Measurements from ENCODE around the gene NUP42.

Gene NUP42

DNA sequence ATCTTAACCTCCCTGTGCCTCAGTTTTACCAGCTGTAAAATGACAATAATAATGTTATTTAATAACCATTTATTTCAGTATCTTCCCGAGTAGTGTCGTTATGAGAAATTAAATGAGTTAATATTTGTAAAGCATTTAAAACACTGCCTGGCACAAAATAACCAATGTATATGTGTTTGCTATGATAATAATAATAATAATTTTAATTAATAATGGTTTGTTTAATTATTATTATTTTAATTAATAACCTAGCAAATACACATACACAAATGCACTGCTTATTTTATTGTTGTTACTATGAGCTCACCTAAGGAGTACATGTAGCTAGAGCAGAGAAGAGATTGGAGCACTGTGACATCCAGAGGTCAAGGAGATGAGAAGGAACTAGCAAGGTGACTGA, 46.6 kb downstream of the NUP42 start:
- H3K36me3 ChIP-seq (ENCODE audit: control insufficient read depth in 2 of 2, insufficient read depth in 2 of 2, low read length in 2 of 2) = no peaks in the 10 kb centered on the region
- no peaks in the 10 kb centered on the region for H3K27me3 ChIP-seq (ENCODE audit: control insufficient read depth in 2 of 2, insufficient read depth in 2 of 2, low read length in 2 of 2)
- no peak overlapping the region for H3K9ac ChIP-seq (ENCODE audit: low read depth in 1 of 2, low read length in 2 of 2)
- no peaks in the 10 kb centered on the region for H3K4me1 ChIP-seq (ENCODE audit: control insufficient read depth in 2 of 2, insufficient read depth in 2 of 2, low read length in 2 of 2)
- no peak overlapping the region for H3K27ac ChIP-seq (ENCODE audit: low read depth in 2 of 2, low read length in 2 of 2)
- H3K4me3 ChIP-seq (ENCODE audit: low read length in 2 of 2) = no peak overlapping the region
- H3K9me3 ChIP-seq (ENCODE audit: control insufficient read depth in 2 of 2, low read length in 2 of 2) = no peaks in the 10 kb centered on the region

GRCh38 chr7:23230641-23231101, 48.8 kb downstream of the NUP42 start:
- Histone ChIP-seq H3K36me3 (ENCODE audit: control insufficient read depth in 2 of 2, insufficient read depth in 2 of 2, low read length in 2 of 2) (no peaks in the 10 kb centered on the region), H3K27ac (ENCODE audit: low read depth in 2 of 2, low read length in 2 of 2) (no peak overlapping the region), H3K4me1 (ENCODE audit: control insufficient read depth in 2 of 2, insufficient read depth in 2 of 2, low read length in 2 of 2) (no peaks in the 10 kb centered on the region), H3K4me3 (ENCODE audit: low read length in 2 of 2) (no peak overlapping the region), H3K27me3 (ENCODE audit: control insufficient read depth in 2 of 2, insufficient read depth in 2 of 2, low read length in 2 of 2) (no peaks in the 10 kb centered on the region), H3K9me3 (ENCODE audit: control insufficient read depth in 2 of 2, low read length in 2 of 2) (no peaks in the 10 kb centered on the region), H3K9ac (ENCODE audit: low read depth in 1 of 2, low read length in 2 of 2) (no peak overlapping the region)

DNA sequence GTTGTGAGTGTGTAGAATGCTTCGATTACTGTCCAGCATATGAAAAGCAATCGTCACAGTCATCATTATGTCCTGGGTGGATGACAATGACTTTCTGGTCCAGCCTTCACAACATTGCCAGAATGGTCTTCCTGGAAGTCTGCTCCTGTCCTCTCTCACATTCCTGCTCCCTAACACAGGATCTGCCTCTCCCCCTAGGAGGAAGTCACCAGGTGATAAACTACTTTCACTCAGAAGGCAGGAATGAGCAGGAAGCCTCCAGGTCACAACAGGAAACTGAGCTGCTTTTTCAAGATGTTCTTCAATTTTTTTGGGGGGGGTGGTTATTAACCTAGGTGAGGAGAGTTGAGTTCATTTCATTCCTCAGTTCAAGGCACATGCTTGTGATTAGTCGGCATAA, 51.1 kb downstream of the NUP42 start:
- no peaks in the 10 kb centered on the region for H3K27me3 ChIP-seq (ENCODE audit: control insufficient read depth in 2 of 2, insufficient read depth in 2 of 2, low read length in 2 of 2)
- H3K36me3 ChIP-seq (ENCODE audit: control insufficient read depth in 2 of 2, insufficient read depth in 2 of 2, low read length in 2 of 2) = no peaks in the 10 kb centered on the region
- no peak overlapping the region for H3K4me3 ChIP-seq (ENCODE audit: low read length in 2 of 2)
- no peaks in the 10 kb centered on the region for H3K9me3 ChIP-seq (ENCODE audit: control insufficient read depth in 2 of 2, low read length in 2 of 2)
- H3K27ac ChIP-seq (ENCODE audit: low read depth in 2 of 2, low read length in 2 of 2) = no peak overlapping the region
- H3K9ac ChIP-seq (ENCODE audit: low read depth in 1 of 2, low read length in 2 of 2) = no peak overlapping the region
- no peaks in the 10 kb centered on the region for H3K4me1 ChIP-seq (ENCODE audit: control insufficient read depth in 2 of 2, insufficient read depth in 2 of 2, low read length in 2 of 2)

- H3K9ac ChIP-seq (ENCODE audit: low read depth in 1 of 2, low read length in 2 of 2) = no peak overlapping the region
These were observed 52.9 kb downstream of the NUP42 start for GRCh38 chr7:23234569-23235296.

GRCh38 chr7:23235813-23236221, 54.0 kb downstream of the NUP42 start:
- Histone ChIP-seq H3K27me3 (ENCODE audit: control insufficient read depth in 2 of 2, insufficient read depth in 2 of 2, low read length in 2 of 2) (no peaks in the 10 kb centered on the region), H3K9me3 (ENCODE audit: control insufficient read depth in 2 of 2, low read length in 2 of 2) (no peaks in the 10 kb centered on the region), H3K4me3 (ENCODE audit: low read length in 2 of 2) (no peak overlapping the region), H3K9ac (ENCODE audit: low read depth in 1 of 2, low read length in 2 of 2) (no peak overlapping the region), H3K27ac (ENCODE audit: low read depth in 2 of 2, low read length in 2 of 2) (no peak overlapping the region), H3K36me3 (ENCODE audit: control insufficient read depth in 2 of 2, insufficient read depth in 2 of 2, low read length in 2 of 2) (no peaks in the 10 kb centered on the region), H3K4me1 (ENCODE audit: control insufficient read depth in 2 of 2, insufficient read depth in 2 of 2, low read length in 2 of 2) (no peaks in the 10 kb centered on the region)

More at GRCh38 chr7:23234569-23235296, 52.9 kb downstream of the NUP42 start:
- H3K36me3 ChIP-seq (ENCODE audit: control insufficient read depth in 2 of 2, insufficient read depth in 2 of 2, low read length in 2 of 2) = no peaks in the 10 kb centered on the region
- H3K27me3 ChIP-seq (ENCODE audit: control insufficient read depth in 2 of 2, insufficient read depth in 2 of 2, low read length in 2 of 2) = no peaks in the 10 kb centered on the region
- no peak overlapping the region for H3K4me3 ChIP-seq (ENCODE audit: low read length in 2 of 2)
- no peaks in the 10 kb centered on the region for H3K9me3 ChIP-seq (ENCODE audit: control insufficient read depth in 2 of 2, low read length in 2 of 2)
- H3K4me1 ChIP-seq (ENCODE audit: control insufficient read depth in 2 of 2, insufficient read depth in 2 of 2, low read length in 2 of 2) = no peaks in the 10 kb centered on the region
- no peak overlapping the region for H3K27ac ChIP-seq (ENCODE audit: low read depth in 2 of 2, low read length in 2 of 2)

DNA sequence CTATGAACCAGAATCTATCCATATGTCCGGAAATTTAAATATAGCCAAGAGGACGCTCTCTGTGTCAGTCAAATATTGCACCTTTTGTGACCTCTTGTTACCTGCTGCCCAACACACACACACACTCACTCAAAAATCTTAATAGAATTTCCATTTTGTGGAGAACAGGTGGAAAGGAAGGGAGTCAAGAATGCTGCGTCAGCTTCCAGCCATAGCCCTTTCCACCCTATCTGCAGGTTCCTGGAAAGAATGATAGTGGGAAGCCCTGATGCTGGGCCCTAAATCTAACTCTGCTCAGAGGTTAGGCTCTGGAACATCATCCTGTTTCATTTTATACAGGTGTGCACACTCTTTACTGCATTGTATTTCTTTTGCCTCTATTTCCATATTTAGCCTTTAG, 55.2 kb downstream of the NUP42 start:
- Histone ChIP-seq H3K4me1 (ENCODE audit: control insufficient read depth in 2 of 2, insufficient read depth in 2 of 2, low read length in 2 of 2) (no peaks in the 10 kb centered on the region), H3K4me3 (ENCODE audit: low read length in 2 of 2) (no peak overlapping the region), H3K27me3 (ENCODE audit: control insufficient read depth in 2 of 2, insufficient read depth in 2 of 2, low read length in 2 of 2) (no peaks in the 10 kb centered on the region), H3K9me3 (ENCODE audit: control insufficient read depth in 2 of 2, low read length in 2 of 2) (no peaks in the 10 kb centered on the region), H3K36me3 (ENCODE audit: control insufficient read depth in 2 of 2, insufficient read depth in 2 of 2, low read length in 2 of 2) (no peaks in the 10 kb centered on the region), H3K27ac (ENCODE audit: low read depth in 2 of 2, low read length in 2 of 2) (no peak overlapping the region), H3K9ac (ENCODE audit: low read depth in 1 of 2, low read length in 2 of 2) (no peak overlapping the region)

DNA sequence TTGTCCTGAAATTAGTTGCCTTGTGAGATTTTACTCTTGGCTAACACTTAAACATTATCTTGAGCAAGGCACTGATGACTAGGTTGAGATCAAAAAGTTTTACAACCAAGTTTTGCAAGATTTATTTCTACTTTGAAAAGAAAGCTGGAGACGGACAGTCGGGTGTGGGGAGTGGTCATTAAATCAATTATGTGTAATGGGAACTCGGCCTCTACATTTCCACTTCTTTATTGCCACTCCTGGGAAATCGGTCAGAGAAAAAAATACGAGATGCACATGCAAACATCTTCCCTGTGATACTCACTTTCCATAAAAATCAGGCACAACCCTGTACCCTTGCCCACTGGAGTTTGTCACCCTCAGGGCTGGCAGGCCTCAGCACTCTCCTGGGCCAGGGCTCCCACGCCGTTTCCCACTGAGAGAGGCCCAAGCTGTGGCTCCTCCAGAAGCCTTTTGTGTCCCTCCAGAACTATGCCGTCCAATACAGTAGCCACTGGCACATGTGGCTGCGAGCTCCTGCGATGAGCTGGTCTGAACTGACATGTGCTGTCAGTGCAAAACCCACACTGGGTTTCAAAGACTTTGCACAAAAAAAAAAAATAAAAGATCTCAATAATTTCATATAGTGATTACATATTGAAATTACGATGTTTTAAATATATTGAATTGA, 57.3 kb downstream of the NUP42 start:
- H3K4me1 ChIP-seq (ENCODE audit: control insufficient read depth in 2 of 2, insufficient read depth in 2 of 2, low read length in 2 of 2) = no peaks in the 10 kb centered on the region
- H3K9me3 ChIP-seq (ENCODE audit: control insufficient read depth in 2 of 2, low read length in 2 of 2) = no peaks in the 10 kb centered on the region
- no peak overlapping the region for H3K9ac ChIP-seq (ENCODE audit: low read depth in 1 of 2, low read length in 2 of 2)
- H3K27me3 ChIP-seq (ENCODE audit: control insufficient read depth in 2 of 2, insufficient read depth in 2 of 2, low read length in 2 of 2) = peaks cover 0 to 1% of the 10 kb centered on the region in 2 donors
- H3K27ac ChIP-seq (ENCODE audit: low read depth in 2 of 2, low read length in 2 of 2) = no peak overlapping the region
- no peak overlapping the region for H3K4me3 ChIP-seq (ENCODE audit: low read length in 2 of 2)
- no peaks in the 10 kb centered on the region for H3K36me3 ChIP-seq (ENCODE audit: control insufficient read depth in 2 of 2, insufficient read depth in 2 of 2, low read length in 2 of 2)

- Histone ChIP-seq H3K27ac (ENCODE audit: low read depth in 2 of 2, low read length in 2 of 2) (no peak overlapping the region), H3K9ac (ENCODE audit: low read depth in 1 of 2, low read length in 2 of 2) (no peak overlapping the region), H3K9me3 (ENCODE audit: control insufficient read depth in 2 of 2, low read length in 2 of 2) (no peaks in the 10 kb centered on the region), H3K4me1 (ENCODE audit: control insufficient read depth in 2 of 2, insufficient read depth in 2 of 2, low read length in 2 of 2) (no peaks in the 10 kb centered on the region), H3K36me3 (ENCODE audit: control insufficient read depth in 2 of 2, insufficient read depth in 2 of 2, low read length in 2 of 2) (no peaks in the 10 kb centered on the region), H3K27me3 (ENCODE audit: control insufficient read depth in 2 of 2, insufficient read depth in 2 of 2, low read length in 2 of 2) (peaks cover 0 to 1% of the 10 kb centered on the region in 2 donors), H3K4me3 (ENCODE audit: low read length in 2 of 2) (no peak overlapping the region)
These were observed 57.9 kb downstream of the NUP42 start for GRCh38 chr7:23239698-23240097.

- H3K4me1 ChIP-seq (ENCODE audit: control insufficient read depth in 2 of 2, insufficient read depth in 2 of 2, low read length in 2 of 2) = no peaks in the 10 kb centered on the region
- H3K9ac ChIP-seq (ENCODE audit: low read depth in 1 of 2, low read length in 2 of 2) = no peak overlapping the region
- no peak overlapping the region for H3K27ac ChIP-seq (ENCODE audit: low read depth in 2 of 2, low read length in 2 of 2)
- no peaks in the 10 kb centered on the region for H3K36me3 ChIP-seq (ENCODE audit: control insufficient read depth in 2 of 2, insufficient read depth in 2 of 2, low read length in 2 of 2)
- no peaks in the 10 kb centered on the region for H3K9me3 ChIP-seq (ENCODE audit: control insufficient read depth in 2 of 2, low read length in 2 of 2)
- no peak overlapping the region for H3K4me3 ChIP-seq (ENCODE audit: low read length in 2 of 2)
- H3K27me3 ChIP-seq (ENCODE audit: control insufficient read depth in 2 of 2, insufficient read depth in 2 of 2, low read length in 2 of 2) = peaks cover 5 to 7% of the 10 kb centered on the region in 2 donors
These were observed 60.5 kb downstream of the NUP42 start for GRCh38 chr7:23242321-23242720.

DNA sequence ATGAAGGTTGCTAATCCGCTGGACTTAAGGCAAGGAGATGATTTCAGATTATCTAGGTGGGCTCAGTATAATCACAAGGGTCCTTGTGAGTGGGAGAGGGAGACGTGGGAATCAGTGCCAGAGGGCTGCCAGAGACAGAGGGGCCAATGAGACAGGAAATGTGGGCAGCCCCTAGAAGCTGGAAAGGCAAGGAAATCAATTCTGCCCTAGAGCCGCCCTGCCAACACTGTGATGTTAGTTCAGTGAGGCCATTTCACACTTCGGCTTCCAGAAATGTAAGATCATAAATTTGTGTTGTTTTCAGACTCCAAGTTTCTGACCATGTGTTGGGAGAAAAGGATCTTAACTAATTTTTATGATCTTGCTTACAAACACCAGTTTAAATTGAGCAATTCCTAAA, 61.1 kb downstream of the NUP42 start:
- H3K9ac ChIP-seq (ENCODE audit: low read depth in 1 of 2, low read length in 2 of 2) = no peak overlapping the region

More for the DNA sequence above, 61.1 kb downstream of the NUP42 start:
- H3K4me3 ChIP-seq (ENCODE audit: low read length in 2 of 2) = no peak overlapping the region
- no peaks in the 10 kb centered on the region for H3K9me3 ChIP-seq (ENCODE audit: control insufficient read depth in 2 of 2, low read length in 2 of 2)
- H3K27ac ChIP-seq (ENCODE audit: low read depth in 2 of 2, low read length in 2 of 2) = no peak overlapping the region
- peaks cover 8 to 13% of the 10 kb centered on the region in 2 donors for H3K27me3 ChIP-seq (ENCODE audit: control insufficient read depth in 2 of 2, insufficient read depth in 2 of 2, low read length in 2 of 2)
- no peaks in the 10 kb centered on the region for H3K36me3 ChIP-seq (ENCODE audit: control insufficient read depth in 2 of 2, insufficient read depth in 2 of 2, low read length in 2 of 2)
- H3K4me1 ChIP-seq (ENCODE audit: control insufficient read depth in 2 of 2, insufficient read depth in 2 of 2, low read length in 2 of 2) = no peaks in the 10 kb centered on the region
